Measurements from ENCODE around the gene RPS24.
"Not testable (repeated sequence)": the region's sequence is repeated elsewhere in the genome, so short reads cannot be mapped to it uniquely, and the experiment has no call there.

RPS24 gene

DNA sequence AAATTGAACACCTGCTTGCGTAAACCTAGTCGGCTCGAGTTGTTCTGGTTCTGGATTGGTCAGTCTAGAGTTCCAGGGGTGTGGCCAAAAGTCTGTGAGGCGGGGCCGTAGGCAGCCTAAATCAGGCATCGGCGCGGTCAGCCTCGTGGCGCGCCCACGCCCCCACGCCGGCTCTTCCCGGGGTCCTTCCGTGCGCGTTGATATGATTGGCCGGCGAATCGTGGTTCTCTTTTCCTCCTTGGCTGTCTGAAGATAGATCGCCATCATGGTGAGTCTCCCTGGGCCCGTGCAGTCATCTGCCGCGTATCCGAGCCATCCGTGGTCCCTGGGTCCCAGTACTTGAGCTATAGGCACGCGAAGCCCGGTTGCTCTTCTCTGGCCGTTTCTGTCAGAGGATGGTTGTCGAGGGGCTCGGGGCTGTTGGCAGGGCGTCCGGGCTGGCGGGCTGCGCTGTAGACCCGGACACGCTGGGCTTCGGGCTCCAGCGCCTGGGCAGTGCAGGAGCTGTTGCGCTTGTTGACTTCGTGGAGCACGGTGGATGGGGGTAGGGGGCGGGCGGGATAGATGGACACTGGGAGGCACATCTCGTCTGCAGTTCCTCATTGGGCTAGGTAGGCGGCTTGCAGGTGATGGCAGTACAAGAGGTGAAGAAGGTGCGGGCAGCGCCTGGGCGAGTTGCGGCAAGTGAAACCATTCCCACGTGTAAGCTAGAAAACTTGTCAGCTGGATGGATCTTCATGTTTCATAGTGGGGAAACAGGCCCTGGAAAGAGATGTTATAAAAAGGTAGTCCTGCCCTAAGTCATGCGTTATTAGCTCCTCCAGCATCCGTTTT is at the start of gene RPS24:
Gene RPS24, plus strand, starts transcription at position 227 of the 834 bp plus-strand sequence. Its CDS starts 39 bp downstream, at position 266.
- DNase-seq, result peak; percentile 96

DNA sequence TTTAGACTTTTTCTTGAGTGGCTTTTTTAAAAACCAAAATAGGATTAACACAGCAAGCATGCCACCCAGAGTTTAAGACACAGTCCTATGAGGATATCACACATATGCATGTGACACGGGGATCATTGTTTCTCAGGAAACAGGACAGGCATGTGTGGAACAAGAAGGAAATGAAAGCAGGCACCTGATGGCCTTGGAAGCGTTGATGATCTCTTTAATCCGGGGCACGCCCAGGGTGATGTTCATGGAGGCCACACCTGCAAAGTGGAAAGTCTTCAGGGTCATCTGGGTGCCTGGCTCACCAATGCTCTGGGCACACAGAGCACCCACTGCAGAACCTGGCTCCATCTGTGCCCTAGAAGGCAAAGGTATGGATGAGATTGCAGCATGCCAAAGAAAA is 48.7 kb upstream of the RPS24 start:
- no peak for DNase-seq

DNA sequence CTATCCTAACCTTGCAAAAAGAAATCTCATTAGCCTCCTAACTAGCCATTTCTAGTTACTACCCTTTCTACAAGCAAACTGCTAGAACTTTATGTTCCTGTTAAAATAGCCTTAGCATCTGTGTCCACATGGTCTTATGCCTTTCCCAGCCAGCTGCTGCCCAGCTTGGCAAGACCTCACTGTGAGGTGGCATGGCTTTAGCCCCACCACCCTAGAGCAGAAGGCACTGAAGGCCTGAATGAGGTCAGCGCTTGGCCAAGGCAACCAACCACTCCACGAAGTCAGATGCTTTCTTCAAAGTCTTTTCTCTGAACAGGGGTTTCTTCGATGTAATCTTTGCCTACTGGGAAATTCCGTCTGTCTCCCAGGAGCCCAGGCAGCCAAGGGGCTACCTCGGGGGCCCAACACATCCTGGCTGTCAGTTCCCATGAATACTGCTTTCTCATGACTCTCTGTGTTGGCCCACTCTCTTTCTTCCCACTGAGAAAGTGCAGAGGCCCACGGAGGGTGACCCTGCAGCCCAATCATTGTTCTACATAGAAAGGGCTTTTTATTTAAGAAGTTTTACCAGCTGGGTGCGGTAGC is 45.9 kb upstream of the RPS24 start:
- no peak for DNase-seq

DNA sequence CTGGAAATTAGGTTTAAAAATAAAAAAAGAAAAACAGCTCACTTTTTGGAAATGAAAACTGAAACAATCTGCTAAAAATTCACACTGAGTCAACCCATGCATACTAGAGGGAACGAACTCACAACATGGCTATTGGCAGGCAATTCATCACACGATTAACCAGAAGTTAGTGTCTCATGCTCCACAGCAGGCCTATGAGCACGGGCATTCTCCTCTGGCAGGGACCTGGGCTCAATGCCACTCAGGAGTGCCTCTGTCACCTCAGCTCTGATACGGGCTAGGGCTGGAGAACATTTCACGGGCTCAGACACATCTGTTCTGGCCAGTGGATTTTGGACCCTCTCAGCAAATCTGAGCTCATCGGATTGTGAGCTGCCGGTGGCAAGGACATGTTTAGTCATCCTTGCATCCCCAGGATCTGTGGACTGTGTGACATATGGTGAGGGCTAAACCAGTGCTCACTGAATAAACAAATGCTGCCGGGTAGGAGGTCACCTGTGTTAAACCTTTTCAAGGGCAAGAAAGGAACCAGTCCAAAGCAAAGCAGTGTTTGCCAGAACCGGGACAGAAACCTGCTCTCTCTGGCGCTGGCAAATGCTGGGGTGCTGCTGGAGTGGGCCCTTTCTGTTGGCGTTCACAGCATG is 44.5 kb upstream of the RPS24 start:
- no peak for DNase-seq

DNA sequence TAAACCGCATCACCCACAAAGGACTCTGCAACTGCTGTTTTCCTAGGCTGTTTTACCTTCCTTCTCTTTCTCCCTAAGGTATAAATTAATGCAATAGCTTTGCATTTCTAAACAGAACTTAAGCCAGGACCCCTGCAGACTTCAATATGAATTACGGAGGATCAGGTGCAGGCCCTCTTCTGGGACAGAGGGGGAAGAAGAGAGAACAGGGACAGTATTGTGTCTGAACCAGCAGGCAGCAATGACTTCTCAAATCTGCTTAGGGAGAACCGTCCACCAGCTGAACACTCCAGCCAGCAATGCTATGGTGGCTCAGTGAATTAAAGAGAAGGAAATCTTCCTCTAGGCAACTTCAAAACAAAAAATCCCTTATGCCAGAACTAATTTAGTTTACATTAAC is 40.0 kb upstream of the RPS24 start:
- no peak for DNase-seq

DNA sequence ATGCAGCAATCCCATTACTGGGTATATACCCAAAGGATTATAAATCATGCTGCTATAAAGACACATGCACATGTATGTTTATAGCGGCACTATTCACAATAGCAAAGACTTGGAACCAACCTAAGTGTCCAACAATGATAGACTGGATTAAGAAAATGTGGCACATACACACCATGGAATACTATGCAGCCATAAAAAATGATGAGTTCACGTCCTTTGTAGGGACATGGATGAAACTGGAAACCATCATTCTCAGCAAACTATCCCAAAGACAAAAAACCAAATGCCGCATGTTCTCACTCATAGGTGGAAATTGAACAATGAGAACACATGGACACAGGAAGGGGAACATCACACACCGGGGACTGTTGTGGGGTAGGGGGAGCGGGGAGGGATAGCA is 34.9 kb upstream of the RPS24 start:
- DNase-seq, result not testable (repeated sequence)

DNA sequence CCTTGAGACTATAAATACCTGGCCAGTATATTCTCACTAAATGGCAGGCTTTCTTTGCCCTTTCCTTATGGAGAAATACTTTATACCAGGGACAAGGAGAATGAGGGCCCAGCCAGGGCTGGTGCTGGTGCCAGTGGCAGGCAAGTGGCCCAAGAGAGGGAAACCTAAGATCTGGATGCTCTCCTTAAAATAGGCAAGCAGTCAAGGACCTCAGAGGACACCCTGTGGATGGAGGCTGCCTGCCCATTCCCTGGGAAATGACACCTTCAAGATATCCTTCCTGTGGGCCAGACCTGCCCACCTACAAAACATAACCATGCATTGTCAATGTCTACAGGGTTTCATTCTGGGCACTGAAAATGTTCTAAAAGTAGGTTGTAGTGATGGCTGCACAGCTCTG is 33.5 kb upstream of the RPS24 start:
- no peak for DNase-seq

DNA sequence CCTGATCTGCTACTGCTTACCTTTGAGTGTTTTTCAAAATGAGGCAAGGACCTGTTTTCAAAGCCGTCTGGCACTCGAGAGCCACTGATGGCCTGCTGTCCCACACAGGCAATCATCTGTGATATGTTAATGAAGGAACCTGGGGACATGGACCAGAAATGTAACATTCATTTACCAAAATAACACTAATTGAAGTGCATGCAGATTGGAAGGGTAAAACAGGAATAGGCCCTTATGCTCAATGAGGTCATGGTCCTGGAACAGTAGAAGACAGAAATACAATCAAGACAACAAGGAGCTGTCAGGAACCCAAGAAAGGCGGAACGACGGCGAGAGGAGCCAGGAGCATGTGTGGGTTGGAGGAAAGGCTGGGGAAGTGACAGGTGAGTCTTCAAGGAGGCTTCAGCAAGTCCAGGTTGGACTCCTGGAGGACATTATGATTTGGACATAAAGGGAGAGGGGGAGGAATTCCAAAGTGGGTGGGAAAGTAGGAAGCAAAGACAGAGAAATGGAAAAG is 32.6 kb upstream of the RPS24 start:
- no peak for DNase-seq

DNA sequence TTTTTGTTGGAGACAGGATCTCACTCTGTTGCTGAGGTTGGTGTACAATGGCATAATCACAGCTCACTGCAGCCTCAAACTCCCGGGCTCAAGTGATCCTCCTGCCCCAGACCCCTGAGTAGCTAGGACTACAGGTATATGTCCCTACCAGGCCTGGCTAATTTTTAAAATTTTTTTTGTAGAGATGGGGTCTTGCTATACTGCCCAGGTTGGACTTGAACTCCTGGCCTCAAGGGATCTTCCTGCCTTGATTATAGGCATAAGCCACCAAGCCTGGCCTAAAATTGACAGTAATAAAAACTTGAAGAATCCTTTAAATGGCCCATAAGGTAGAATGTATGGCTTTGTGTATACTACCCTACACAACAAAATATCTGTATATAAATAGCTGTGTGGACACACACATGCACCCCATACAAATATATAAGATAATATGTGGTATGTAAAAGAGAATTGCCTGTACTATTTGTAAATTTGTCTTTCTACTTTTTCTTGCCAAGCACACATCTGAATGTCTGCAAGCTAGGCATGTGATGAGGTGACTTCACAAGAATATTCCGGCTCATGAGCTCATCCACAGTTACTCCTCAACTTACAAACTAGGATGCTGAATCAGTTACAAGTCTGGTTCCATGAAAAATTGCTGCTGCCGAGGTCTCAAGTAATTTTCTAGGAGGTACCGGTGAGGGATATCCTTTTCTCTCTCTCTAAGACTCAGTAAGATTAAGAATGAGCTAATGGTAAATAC is 30.9 kb upstream of the RPS24 start:
- DNase-seq, result no peak

DNA sequence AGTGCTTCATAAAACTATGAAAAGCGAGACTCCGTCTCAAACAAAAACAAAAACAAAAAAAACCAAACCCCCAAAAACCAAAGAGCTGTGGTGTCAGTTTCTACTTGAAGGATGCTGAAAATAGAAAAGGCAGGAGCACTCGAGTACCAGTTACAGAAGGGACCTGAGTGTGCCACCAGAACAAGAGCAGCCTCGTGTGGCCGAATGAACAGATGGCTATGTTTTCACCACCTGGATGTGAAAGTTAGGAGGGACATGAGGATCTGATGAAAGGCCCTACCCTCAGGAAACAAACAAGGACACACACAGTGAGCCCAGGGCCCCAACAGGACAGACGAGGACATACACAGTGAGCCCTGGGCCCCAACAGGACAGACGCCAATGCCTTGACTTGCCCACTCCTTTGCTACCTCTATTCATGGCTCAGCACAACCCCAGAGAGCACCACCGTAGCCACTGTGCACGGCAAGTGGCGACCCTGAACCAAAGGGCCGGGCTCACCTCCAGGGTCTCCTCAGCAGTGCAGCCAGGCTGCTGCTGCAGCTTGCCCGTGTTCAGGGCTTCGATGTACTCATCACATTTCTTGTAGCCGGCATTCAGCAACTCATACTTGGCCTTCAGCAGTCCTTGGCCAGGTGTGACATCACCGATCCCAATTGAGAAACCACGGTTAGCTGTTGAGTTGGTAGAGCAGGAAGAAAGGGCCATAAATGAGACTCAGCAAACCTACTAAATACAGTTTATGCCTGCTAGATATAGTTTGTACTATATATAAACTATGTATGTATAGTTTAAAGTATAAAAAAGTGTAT is 29.2 kb upstream of the RPS24 start:
- no peak for DNase-seq

DNA sequence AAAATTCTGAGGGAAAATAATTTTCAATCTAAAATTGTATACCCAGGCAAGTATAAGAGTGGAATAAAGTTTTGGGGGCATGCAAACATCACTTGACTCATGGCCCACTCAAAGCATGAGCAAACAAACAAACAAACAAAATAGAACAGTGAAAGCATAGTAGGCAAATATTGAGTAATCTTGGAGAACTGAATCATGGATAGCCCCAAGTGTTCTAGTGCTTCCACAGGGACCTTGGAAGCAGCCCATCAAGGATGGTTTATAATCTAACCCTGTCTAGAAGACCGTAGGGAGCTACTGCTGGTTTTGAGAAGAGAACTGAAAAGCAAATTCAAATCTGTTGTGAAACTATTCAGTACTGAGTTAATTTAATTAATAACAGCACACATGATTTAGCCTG is 26.5 kb upstream of the RPS24 start:
- no peak for DNase-seq

DNA sequence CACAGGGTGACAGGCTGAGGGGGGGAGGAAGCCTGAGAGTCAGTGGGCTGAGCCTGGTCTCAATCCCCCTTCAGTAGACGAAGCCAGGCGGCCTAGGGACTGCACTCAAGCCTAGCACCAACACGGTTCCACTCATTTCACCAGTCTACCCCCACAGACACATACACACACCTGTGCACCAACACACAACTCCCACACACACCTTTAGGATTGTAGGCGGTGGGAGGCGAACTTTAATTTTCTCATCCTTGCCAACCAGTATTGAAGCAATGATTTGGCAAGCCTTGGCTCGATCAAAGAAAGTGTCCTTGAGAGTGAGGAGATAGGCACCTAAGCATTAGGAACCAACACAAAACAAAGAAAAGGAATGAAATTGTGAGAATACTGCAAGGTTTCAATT is 24.0 kb upstream of the RPS24 start:
- no peak for DNase-seq

DNA sequence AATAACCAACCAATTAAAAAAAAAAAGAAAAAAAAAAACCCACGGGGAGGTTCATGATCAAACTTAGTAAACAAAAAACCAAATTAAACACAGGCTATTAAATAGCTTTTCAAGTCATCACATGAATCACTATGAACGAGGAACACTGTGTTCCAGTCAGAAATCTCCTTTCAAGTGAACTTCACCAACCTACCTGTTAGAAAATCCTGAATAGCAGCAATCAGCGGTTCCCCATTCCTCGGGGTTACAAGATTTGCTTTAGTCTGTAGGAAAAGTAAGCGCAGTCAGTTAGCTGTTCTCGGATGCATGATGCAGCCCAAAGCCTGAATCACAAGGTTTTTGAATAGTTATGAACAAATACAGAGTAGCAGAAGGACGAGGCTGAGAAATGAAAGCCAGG is 23.4 kb upstream of the RPS24 start:
- DNase-seq, result no peak

DNA sequence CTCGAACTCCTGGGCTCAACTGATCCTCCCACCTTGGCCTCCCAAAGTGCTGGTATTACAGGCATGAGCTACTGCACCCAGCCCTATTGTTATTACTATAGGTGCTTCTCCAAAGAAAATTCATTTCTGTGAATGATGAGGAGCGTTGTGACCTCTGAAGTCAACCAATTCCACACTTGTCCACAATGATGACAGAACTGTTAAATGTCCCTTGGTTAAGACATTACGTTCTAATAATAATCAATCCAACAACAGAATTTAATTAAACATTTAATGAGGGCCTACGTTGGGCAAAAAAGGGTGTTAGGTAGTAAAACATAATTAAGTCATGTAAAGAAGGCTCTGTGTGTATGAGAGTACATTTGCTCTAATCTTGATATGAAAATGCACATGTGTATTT is 22.6 kb upstream of the RPS24 start:
- DNase-seq, result no peak

DNA sequence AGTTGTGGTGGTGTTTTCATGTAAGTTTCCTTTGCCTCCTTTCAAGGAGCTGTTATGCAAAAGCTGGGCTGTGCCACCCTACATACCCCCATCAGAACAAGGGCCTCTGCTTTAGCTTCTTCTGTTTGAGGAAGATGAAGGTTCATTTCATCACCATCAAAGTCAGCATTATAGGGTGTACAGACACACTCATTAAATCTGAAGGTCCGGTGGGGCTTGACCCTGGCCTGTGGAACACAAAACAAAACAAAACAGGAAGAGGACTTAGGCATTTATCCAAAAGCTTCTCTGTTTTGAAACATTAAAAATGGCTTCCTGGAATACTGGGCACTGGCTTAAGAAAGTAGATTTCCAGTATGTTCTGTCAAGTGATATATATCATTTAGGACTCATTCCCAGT is 20.1 kb upstream of the RPS24 start:
- no peak for DNase-seq

DNA sequence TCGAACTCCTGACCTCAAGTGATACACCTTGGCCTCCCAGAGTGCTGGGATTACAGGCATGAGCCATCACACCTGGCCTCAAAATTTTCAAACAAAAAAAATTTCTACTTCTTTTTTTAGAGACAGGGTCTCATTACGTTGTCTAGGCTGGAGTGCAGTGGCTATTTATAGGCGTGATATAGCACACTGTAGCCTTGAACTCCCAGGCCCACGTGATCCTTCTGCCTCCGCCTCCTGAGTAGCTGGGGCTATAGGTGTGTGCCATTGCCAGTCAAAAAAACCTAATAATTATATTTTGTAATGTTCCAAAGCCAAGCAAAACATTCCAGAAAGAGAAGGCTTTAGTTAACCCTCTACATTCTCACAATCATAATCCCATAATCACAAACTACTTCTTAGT is 18.1 kb upstream of the RPS24 start:
- DNase-seq, result no peak

DNA sequence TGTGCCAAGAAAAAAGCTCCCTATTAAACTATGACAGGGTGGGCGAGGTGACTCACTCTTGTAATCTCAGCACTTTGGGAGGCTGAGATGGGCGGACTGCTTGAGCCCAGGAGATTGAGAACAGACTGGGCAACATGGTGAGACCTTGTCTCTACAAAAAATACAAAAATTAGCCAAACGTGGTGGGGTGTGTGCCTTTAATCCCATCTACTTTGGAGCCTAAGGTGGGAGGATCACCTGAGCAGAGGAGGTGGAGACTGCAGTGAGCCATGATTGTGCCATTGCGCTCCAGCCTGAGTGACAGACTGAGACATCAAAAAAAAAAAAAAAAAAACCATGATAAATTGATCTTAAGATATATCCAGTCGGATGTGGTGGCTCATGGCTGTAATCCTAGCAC is 15.8 kb upstream of the RPS24 start:
- DNase-seq, result no peak

DNA sequence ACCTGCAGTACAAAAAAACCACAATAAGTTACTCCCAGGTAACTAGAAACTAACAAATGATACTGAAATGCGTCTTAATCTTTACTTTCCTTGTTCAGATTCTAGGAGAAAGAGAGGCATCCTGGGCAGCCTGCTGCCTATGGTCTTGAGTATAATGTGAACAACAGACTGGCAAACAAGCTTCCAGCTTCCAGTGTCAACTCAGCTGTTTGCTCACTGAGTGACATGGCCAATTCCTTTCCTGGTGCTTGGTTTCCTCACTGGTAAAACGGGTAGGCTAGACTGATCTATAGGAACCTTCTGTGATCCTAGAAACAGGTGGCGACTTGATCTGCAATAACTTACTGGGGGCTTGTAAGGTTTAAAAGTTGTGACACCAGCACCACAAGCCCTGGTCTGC is 14.4 kb upstream of the RPS24 start:
- no peak for DNase-seq

DNA sequence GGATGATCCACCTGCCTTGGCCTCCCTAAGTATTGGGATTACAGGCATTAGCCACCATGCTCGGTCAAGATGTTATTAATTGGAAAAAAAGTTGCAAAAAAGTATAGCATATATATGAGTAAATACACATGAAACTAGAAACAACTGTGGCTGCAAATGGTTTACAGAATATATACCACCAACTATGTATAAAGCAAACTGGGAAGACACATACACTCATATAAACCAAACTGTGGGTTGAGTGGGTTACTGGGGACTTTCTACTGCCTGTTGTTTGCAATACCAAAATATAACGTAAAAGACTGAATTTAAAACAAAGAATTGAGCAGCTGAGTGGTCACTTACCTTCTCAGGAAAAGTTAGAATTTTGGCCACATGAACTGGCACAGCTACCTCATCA is 12.5 kb upstream of the RPS24 start:
- DNase-seq, result no peak

DNA sequence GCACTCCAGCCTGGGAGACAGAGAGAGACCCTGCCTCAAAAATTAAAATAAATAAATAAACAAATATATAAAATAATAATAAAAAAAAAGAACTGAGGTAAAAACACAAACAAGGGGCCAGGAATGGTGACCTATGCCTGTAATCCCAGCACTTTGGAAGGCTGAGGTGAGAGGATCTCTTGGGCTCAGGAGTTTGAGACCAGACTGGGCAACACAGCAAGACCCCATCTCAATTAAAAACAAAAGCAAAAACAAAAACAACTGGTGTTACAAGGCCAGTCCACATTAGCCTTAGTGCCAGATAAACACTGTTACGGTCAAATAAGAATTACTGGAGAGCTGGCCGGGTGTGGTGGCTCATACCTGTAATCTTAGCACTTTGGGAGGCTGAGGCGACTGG is 9.9 kb upstream of the RPS24 start:
- no peak for DNase-seq

DNA sequence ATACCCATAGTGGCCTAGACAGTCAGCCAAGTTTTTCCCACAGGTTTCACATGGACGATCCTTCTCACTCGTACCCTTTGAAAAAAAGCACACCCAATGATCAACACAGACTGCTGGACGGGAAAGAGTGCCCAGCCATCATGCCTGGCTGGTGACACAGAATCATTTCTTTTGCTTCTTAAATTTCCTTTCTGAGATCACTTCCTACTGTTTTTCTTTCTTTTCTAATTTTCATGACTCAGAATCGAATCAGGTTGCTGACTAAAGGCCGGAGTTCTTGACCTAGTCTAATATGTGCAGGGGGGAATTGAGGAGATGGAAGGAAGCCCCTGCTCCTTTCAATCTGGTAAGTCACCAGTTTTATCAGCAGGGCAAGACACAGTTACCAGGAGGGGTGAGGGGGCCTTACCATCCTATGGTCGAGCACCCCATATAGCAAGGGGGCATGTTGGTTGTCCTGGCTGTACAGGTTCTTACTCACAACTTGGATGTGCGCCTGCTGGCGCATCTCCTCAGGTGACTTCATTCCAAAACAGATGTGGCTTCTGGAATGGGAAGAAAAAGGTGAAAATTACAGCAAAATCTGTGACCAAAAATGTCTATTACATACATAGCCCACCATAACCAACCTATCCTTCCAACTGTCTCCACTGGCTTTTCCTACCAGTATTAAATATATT is 7.8 kb upstream of the RPS24 start:
- DNase-seq, result no peak

Data from stimulated activated CD4-positive, alpha-beta T cell treated with anti-CD3 and anti-CD28 coated beads, Interleukin-4, amount 100 ng/mL, for 24 hours (primary cell).